ENCODE results near the gene MIDN.

GRCh38 chr19:1258707-1259205 lies 10.4 kb downstream of the MIDN start:
- TF ChIP-seq CTCF (IDR thresholded peaks at IDR 0.05; ENCODE audit: low read length): no peak; the same call in 1 of the 2 replicates
- no peak for TF ChIP-seq EZH2 (optimal IDR thresholded peaks at IDR 0.05; ENCODE audit: low read depth, low read length)

Data from MM.1S (cell line).